IMR-90 (cell line): ENCODE data around the gene STK36.

Experiments used
- BHLHE40 ChIP-seq: fragments of 150-350 bp; IDR thresholded peaks from 2 replicates; pipeline ENCODE4 v1.6.1; 2016; ENCODE audit warnings: mild to moderate bottlenecking, low read depth, low read length
- CEBPB ChIP-seq: IDR thresholded peaks from 2 replicates; pipeline ENCODE4 v1.6.1; 2012; ENCODE audit warnings: low read depth, low read length, improper control_type of control experiment
- FOS ChIP-seq: fragments of 150-350 bp; IDR thresholded peaks from 2 replicates; pipeline ENCODE4 v1.6.1; 2016; ENCODE audit warnings: low read depth, low read length
- MAFK ChIP-seq: IDR thresholded peaks from 2 replicates; pipeline ENCODE4 v1.6.1; 2012; ENCODE audit warnings: low read depth, low read length, improper control_type of control experiment
- NFE2L2 ChIP-seq: fragments of 150-350 bp; IDR thresholded peaks from 2 replicates; pipeline ENCODE4 v1.6.1; 2016; ENCODE audit warnings: low read depth, mild to moderate bottlenecking, low read length
- POLR2A ChIP-seq: IDR thresholded peaks from 2 replicates; pipeline ENCODE4 v1.6.1; 2012; ENCODE audit warnings: mild to moderate bottlenecking, low read depth, low read length
- RCOR1 ChIP-seq: IDR thresholded peaks from 2 replicates; pipeline ENCODE4 v1.6.1; 2012; ENCODE audit warnings: mild to moderate bottlenecking, low read length, improper control_type of control experiment; ENCODE audit not compliant: insufficient replicate concordance
- RFX5 ChIP-seq: IDR thresholded peaks from 2 replicates; pipeline ENCODE4 v1.8.0; 2012; ENCODE audit warnings: low read depth, mild to moderate bottlenecking, low read length, moderate library complexity
- TF ChIP-seq, protein P1 (sequence below): conservative IDR thresholded peaks from 2 replicates; pipeline ENCODE4 v1.5.1; 2012; ENCODE audit warnings: mild to moderate bottlenecking, low read depth, low read length, improper control_type of control experiment
- TF ChIP-seq, protein P2 (sequence below): fragments of 150-350 bp; IDR thresholded peaks from 2 replicates; pipeline ENCODE4 v1.6.1; 2016; ENCODE audit warnings: low read depth, mild to moderate bottlenecking, low read length, moderate library complexity, borderline replicate concordance

DNA sequence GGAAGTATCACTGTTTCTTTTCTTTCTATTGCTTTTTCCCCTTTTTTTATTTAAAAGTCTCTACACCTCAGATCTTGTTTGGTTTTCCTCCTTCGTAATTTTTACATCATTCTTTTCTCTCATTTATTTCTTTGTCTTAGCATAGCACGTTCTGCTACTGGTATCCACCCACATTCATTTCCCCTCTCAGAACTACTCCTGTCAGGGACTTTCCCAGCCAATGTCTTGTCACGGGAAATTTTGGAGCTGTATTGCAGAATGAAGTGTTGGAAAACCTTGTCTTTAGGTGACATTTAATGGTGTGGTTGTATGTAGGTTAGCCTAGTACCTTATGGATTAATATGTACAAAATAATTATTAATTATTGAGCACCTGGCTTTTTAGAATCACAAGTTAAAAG is 72.7 kb downstream of the STK36 start:
- TF ChIP-seq, protein P1, sequence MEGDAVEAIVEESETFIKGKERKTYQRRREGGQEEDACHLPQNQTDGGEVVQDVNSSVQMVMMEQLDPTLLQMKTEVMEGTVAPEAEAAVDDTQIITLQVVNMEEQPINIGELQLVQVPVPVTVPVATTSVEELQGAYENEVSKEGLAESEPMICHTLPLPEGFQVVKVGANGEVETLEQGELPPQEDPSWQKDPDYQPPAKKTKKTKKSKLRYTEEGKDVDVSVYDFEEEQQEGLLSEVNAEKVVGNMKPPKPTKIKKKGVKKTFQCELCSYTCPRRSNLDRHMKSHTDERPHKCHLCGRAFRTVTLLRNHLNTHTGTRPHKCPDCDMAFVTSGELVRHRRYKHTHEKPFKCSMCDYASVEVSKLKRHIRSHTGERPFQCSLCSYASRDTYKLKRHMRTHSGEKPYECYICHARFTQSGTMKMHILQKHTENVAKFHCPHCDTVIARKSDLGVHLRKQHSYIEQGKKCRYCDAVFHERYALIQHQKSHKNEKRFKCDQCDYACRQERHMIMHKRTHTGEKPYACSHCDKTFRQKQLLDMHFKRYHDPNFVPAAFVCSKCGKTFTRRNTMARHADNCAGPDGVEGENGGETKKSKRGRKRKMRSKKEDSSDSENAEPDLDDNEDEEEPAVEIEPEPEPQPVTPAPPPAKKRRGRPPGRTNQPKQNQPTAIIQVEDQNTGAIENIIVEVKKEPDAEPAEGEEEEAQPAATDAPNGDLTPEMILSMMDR: no peak
- no peak for TF ChIP-seq POLR2A
- TF ChIP-seq RCOR1: no peak
- TF ChIP-seq RFX5: no peak
- no peak for TF ChIP-seq NFE2L2
- no peak for TF ChIP-seq CEBPB
- no peak for TF ChIP-seq FOS
- TF ChIP-seq, protein P2, sequence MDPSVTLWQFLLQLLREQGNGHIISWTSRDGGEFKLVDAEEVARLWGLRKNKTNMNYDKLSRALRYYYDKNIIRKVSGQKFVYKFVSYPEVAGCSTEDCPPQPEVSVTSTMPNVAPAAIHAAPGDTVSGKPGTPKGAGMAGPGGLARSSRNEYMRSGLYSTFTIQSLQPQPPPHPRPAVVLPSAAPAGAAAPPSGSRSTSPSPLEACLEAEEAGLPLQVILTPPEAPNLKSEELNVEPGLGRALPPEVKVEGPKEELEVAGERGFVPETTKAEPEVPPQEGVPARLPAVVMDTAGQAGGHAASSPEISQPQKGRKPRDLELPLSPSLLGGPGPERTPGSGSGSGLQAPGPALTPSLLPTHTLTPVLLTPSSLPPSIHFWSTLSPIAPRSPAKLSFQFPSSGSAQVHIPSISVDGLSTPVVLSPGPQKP: no peak
- TF ChIP-seq MAFK: no peak
- no peak for TF ChIP-seq BHLHE40
